Heart left ventricle (tissue), 16 donors: ENCODE measurements around the gene EFNB3. TPM values are rescaled to one million over a fixed set of nuclear protein-coding genes. Genes with fewer than 3 reads are reported as not detected.

Experiments used
- ATAC-seq, 4 donors: fragments of 200-7000 bp; cut with Tn5 transposase; one replicate each; pipeline ENCODE4 v1.9.1; 2020 to 2022; ENCODE audit warnings: moderate library complexity in 4 of 4, mild to moderate bottlenecking in 3 of 4, moderate number of reproducible peaks in 1 of 4
- DNase-seq, 5 donors: peaks; one replicate each; pipeline ENCODE4 v3.0.0-alpha.2; 2020
- H3K27ac ChIP-seq, 12 donors: fragments of 200-600 bp; sonication (generic) in 4 of 12; one replicate each; pipeline versions ENCODE4 v1.5.0 to v1.8.0; 2016 to 2022; ENCODE audit warnings: mild to moderate bottlenecking in 2 of 12
- H3K27me3 ChIP-seq, 9 donors: fragments of 200-600 bp; sonication (generic) in 2 of 9; one replicate each; pipeline versions ENCODE4 v1.5.1 to v1.8.0; 2016 to 2022; ENCODE audit warnings: mild to moderate bottlenecking in 3 of 9
- H3K36me3 ChIP-seq, 9 donors: fragments of 200-600 bp; sonication (generic) in 2 of 9; one replicate each; pipeline versions ENCODE4 v1.5.0 to v1.8.0; 2018 to 2022; ENCODE audit warnings: mild to moderate bottlenecking in 2 of 9
- H3K4me1 ChIP-seq, 12 donors: fragments of 200-600 bp; sonication (generic) in 4 of 12; one replicate each; pipeline versions ENCODE4 v1.5.0 to v1.8.0; 2016 to 2022; ENCODE audit warnings: mild to moderate bottlenecking in 3 of 12
- H3K4me3 ChIP-seq, 12 donors: fragments of 200-600 bp; sonication (generic) in 4 of 12; one replicate each; pipeline versions ENCODE4 v1.5.0 to v1.8.0; 2017 to 2022; ENCODE audit warnings: mild to moderate bottlenecking in 9 of 12, moderate library complexity in 4 of 12
- H3K9me3 ChIP-seq, 12 donors: fragments of 200-600 bp; sonication (generic) in 4 of 12; one replicate each; pipeline versions ENCODE4 v1.5.0 to v1.8.0; 2016 to 2022; ENCODE audit warnings: mild to moderate bottlenecking in 1 of 12
- CTCF ChIP-seq, 12 donors: fragments of 200-600 bp; sonication (generic) in 4 of 12; IDR thresholded peaks; one replicate each; pipeline versions ENCODE4 v1.5.0 to v1.8.0; 2018 to 2022; ENCODE audit warnings: antibody characterized with exemption in 12 of 12, mild to moderate bottlenecking in 5 of 12
- POLR2A ChIP-seq, 2 donors: fragments of 450-650 bp; IDR thresholded peaks; one replicate each; pipeline ENCODE4 v1.6.1; 2017; ENCODE audit warnings: antibody characterized with exemption in 2 of 2, mild to moderate bottlenecking in 2 of 2, moderate library complexity in 2 of 2
- WGBS, 4 donors: extraction: QIAGEN DNeasy Blood & Tissue Kit in 2 of 4; methylation state at CpG; one replicate each; pipeline versions ENCODE4 v1.1.5 to v1.1.7; 2013 to 2018; 5-methylcytosine and 5-hydroxymethylcytosine counted together
- intact Hi-C, 10 donors: fragments of 100-400 bp; cut with DNase I; formaldehyde crosslinking; loops; one replicate each; pipeline versions ENCODE4 v1.11.1 to v1.14.2; 2022
- polyA plus RNA-seq, 2 donors: library from polyadenylated mRNA; stranded (reverse); fragments of 200-250 nt; gene quantifications; one replicate each; pipeline ENCODE4 v1.2.3, GENCODE V29; 2013
- total RNA-seq, 9 donors: library from RNA; depleted of rRNA in 2 of 9; stranded (reverse); fragments of >200 nt in 2 of 9; fragmentation: NEBNext Ultra II Directional in 3 of 9; extraction: Animal tissue kit (Norgen Biotek cat#: 25700) in 3 of 9; gene quantifications; one replicate each; pipeline versions ENCODE4 v1.1.0 to v1.2.4, GENCODE V29; 2016 to 2023
- donor health status: ischemic (EF 13 %, LVEDD 7.1; RV severe dilation, severe dysfunction).
- donor health status: healthy with polysubstance abuse.
- donor health status: DM: no; HTN: yes; CAD: no.
- donor health status: DM: no; HTN: no; CAD: no.
- donor health status: ischemic (EF 25% LVEDD 6.9; RV normal size, moderate dysfunction).
- donor health status: ischemic (EF 25% LVEDD 5.7; RV mildly dilated, moderate dysfunction).
- donor health status: healthy.
- donor health status: DM: yes; HTN: yes; CAD: no.
- donor health status: ischemic (EF 35%, LVEDD 5.7; RV mildly dilated, moderate dysfunction).
- donor health status: nonischemic (EF 11% LVEDD 7.7; RV severe dilation, severe dysfunction).
- donor health status: DM: yes; HTN: yes; CAD: no.
- donor health status: PGD.
- donor health status: ischemic (EF 29% LVEDD 5.4; RV normal size, mild dysfunction).
- donor health status: nonischemic (EF 23%, LVEDD 6.1; RV moderate dilation, normal function).

EFNB3 gene
- total and polyA plus RNA-seq, 11 donors, result 0.10 to 4.6 (median 0.36) TPM

DNA sequence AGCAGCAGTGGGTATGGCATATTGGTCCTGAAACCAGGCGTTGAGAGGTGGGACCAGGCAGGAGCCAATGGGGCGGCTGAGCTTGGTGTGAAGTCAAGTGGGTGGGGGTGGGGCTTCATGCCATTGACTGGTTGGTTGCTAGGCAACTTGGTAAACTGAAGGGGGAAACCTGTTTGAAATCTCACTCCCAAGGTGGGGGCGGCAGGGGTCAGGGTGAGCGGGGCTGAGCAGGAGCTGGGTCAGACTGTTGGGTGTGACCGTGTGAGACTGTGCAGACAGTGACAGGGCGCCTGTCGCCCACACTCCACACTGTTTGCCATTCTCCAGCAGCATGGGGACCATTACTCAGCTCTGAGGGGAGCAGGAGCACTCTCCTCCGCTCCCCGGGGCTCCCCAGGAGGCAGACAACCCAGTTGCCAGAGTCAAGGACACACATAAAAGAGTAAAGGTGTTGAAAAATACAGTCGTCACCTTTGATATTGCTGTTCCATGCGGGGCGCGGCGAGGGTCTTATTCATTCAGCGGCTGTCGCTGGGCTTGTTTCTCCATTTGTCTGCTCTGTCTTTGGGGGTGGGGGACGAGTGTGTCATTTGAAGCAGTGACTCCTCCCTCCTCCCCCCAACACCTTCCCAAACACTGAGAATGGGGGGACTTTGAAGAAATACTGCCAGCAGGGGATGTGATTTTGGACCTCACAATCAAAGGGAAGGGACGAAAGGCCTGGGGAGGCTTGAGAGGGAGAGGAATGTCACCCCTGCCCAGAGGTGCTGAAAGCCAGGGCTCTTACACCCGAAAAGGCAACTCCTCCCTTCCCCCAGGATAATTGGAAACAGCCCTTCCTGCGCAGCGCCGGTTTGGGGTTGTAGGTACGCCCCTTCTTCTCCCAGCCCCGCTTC lies 1.2 kb upstream of the EFNB3 start:
- Histone ChIP-seq H3K27me3 (peaks cover 13 to 40% (median 25%) of the 10 kb centered on the region in 9 donors), H3K4me3 (peak overlapping the region in 3 of 12 donors; percentile 14 to 28 (median 15)), H3K4me1 (peaks cover 5 to 29% (median 15%) of the 10 kb centered on the region in 12 donors), H3K9me3 (no peaks in the 10 kb centered on the region), H3K36me3 (peaks cover 0 to 21% (median 13%) of the 10 kb centered on the region in 9 donors), H3K27ac (no peak overlapping the region)
- DNase-seq, result peak in 3 of 5 donors; percentile 30 to 51 (median 34)
- ATAC-seq, result peak in 3 of 4 donors; percentile 62 to 79 (median 79)
- intact Hi-C loops, result no loop called here
- WGBS, 4 donors, result 25 to 38% (median 29%) methylated on average over 21 to 24 of the region's 24 CpGs
- TF ChIP-seq POLR2A (IDR thresholded peaks at IDR 0.05) (no peak), CTCF (IDR thresholded peaks at IDR 0.05) (no peak)

DNA sequence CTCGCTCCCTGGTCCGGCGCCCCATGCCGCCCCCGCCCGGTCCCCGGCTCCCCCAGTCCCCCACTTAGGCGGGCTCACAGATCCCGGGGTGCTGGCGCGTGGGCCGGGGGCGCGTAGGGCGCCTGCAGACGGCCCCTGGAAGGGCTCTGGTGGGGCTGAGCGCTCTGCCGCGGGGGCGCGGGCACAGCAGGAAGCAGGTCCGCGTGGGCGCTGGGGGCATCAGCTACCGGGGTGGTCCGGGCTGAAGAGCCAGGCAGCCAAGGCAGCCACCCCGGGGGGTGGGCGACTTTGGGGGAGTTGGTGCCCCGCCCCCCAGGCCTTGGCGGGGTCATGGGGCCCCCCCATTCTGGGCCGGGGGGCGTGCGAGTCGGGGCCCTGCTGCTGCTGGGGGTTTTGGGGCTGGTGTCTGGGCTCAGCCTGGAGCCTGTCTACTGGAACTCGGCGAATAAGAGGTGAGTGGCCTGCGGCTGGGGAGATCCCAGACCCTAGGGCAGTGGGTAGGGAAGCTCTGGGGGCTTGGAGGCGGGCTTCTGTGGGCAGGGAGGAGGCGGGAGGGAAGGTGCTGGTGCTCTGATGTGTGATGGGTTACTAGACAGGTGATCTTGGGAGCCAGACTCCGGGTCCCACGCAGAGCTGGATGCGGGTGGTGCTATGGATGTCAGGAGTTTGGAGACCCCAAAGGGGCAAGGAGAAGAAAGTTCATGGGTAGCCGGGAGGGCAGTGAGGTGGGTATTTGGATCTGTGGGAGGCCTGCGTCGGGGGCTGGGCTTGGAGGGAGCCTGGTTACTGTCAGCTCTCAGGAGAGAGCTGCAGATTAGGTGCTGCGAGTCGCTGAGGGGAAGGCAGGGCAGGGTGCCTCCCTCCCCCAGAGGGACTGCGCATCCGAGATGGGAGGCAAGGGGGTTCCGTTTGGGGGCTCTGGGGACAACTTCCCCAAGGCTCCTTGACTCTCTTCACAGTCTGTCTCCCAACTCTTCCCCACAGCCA lies 560 bp downstream of the EFNB3 start:
- DNase-seq, result peak in 1 of 5 donors; percentile 21
- H3K27ac ChIP-seq, result no peak overlapping the region
- H3K4me3 ChIP-seq, result peak overlapping the region; percentile 7 to 54 (median 46)
- H3K9me3 ChIP-seq, result no peaks in the 10 kb centered on the region
- TF ChIP-seq POLR2A (IDR thresholded peaks at IDR 0.05) (no peak), CTCF (IDR thresholded peaks at IDR 0.05) (no peak)
- peaks cover 0 to 19% (median 13%) of the 10 kb centered on the region in 9 donors for H3K36me3 ChIP-seq
- intact Hi-C loops, result no loop called here
- peaks cover 13 to 47% (median 30%) of the 10 kb centered on the region in 9 donors for H3K27me3 ChIP-seq
- H3K4me1 ChIP-seq, result peaks cover 5 to 29% (median 16%) of the 10 kb centered on the region in 12 donors
- ATAC-seq, result peak in 2 of 4 donors; percentile 8 to 31
- 3 to 10% (median 6%) methylated on average over 22 to 50 of the region's 50 CpGs for WGBS, 4 donors

- TF ChIP-seq POLR2A (IDR thresholded peaks at IDR 0.05) (no peak), CTCF (IDR thresholded peaks at IDR 0.05) (no peak)
- peak in 1 of 5 donors; percentile 1 for DNase-seq
- intact Hi-C loops, result no loop called here
- H3K4me1 ChIP-seq, result peaks cover 5 to 30% (median 16%) of the 10 kb centered on the region in 12 donors
- H3K9me3 ChIP-seq, result no peaks in the 10 kb centered on the region
- H3K4me3 ChIP-seq, result no peak overlapping the region
- no peak for ATAC-seq
- H3K27me3 ChIP-seq, result peaks cover 13 to 56% (median 42%) of the 10 kb centered on the region in 9 donors
- WGBS, 4 donors, result 92 to 95% (median 93%) methylated on average over 3 of the region's 3 CpGs
- H3K36me3 ChIP-seq, result peaks cover 0 to 7% (median 2%) of the 10 kb centered on the region in 9 donors
- no peak overlapping the region for H3K27ac ChIP-seq
These were observed 1.8 kb downstream of the EFNB3 start for GRCh38 chr17:7706631-7707354.
